SKM-1 treated with dmso at 0.1 percent for 144 hours (cell line): ENCODE measurements around the gene FSHR.

Experiments
- DNase-seq: peaks from one replicate; lab custom pipeline; 2025; ENCODE audit not compliant: unreplicated experiment; lab: John Stamatoyannopoulos, UW

Gene FSHR

DNA sequence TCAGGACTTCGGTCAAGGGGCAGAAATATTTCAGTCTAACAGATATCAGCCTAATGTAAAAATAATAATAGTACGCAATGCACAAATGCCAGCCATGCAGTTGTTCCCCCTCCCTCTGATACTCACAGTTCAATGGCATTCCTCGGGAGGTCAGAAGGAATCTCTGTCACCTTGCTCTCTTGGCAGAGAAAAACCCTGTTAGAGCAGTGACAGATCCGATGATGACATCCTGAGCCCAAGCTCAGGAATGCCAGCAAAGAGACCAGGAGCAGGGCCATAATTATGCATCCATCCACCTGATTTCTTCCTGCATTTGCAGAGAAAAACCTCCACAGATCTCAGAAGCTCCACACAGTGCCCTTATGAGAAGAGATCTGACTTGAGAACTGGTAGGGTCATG is at the start of gene FSHR:
Gene FSHR, minus strand, starts transcription at position 376 of the 400 bp plus-strand sequence. Its CDS starts 98 bp downstream, at position 278.
- no peak for DNase-seq

DNA sequence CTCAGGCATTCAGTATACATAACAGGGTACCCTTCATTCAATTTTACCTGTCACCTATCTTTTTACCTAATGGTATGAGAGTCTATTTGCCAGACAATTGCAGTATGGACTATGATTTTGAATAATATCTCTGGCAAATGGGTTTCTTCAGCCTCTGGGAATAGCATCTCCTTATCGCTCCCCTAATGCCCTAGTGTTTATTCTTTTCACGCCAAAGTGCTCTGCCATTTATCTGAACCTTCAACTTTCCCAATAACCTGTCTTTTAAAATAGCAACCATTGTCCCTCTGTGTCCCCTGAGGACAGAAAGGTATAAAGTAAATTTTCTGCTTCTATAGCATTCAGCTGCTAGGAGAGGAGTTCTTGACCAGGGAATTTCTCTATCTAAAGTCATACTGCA is 45.0 kb upstream of the FSHR start:
- no peak for DNase-seq

DNA sequence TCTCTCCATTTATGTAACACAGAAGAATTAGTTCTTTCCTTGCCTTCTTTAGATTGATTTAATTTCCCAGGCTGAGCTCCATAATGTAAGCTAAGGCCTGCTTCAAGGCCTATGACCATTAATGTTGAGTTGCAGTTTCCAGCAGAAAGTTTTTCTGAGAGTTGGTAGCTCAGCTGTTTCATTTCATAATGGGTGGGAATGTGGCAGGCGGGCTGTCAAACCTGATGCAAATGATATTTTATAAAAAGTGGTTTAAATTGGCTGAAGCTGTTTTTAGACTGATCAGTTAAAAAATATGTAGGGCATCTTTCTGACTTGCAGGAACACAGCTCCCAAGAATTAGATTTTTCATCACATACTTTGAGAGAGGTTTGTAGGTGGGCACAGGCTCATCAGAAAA is 40.4 kb upstream of the FSHR start:
- DNase-seq = no peak

- DNase-seq = no peak
These were observed 37.7 kb upstream of the FSHR start for GRCh38 chr2:49192036-49192435.

DNA sequence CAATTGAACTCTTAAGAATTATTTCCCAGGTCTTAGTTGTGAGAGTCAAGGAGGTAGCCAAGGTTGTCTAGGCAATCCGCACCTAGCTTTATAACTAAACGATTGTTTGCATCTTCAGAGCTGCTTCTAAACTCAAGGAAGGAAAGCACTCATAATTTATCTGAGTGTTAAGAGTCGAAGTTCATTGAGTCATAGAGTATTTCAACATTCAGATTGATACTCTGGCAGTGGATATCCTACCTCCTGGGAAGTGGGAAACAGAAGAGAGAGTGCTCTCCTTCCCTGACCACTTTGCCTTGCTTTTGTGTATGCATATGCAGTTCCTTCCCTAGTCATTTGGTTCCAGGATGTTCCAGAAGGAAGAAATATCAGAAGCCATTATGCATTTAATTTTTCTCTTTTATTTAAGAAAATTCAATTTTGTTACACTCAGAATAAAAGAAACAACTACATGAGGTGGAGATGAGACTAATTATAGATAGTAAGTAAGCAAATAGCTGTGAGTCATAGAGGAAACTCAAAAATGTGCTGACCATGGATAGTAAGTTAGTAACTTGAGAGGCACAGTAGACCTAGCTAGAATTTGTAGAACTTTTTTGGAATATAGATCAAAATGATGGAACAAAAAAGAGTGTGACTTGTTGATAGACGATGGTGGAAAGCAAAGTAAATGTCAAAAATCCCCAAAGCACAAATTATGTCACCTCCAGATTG is 35.4 kb upstream of the FSHR start:
- DNase-seq = no peak

- no peak for DNase-seq
These were observed 31.8 kb upstream of the FSHR start for GRCh38 chr2:49186050-49186648.

- DNase-seq = no peak
These were observed 24.3 kb upstream of the FSHR start for GRCh38 chr2:49178656-49179055.

- no peak for DNase-seq
These were observed 22.9 kb upstream of the FSHR start for GRCh38 chr2:49177194-49177593.

DNA sequence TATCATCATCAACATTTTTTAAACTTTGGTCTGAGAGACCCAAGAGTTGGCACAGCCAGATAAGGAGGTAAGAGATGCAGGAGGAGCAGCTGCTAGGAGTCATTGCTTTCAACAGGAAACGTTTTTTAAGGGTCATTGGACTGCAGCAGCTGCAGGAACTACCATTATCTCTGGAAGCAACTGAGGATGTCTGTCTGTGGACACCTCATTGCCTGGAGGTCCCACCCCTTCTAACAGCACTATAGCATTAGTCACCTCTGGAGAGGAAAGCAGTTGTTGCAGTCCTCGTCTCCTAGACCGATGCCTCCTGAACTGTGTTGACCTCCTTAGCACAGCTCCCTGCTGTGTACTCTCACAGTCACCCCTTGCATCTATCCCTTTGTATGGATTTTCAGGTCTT is 21.5 kb upstream of the FSHR start:
- DNase-seq = no peak

GRCh38 chr2:49174750-49175149 is 20.4 kb upstream of the FSHR start:
- no peak for DNase-seq

DNA sequence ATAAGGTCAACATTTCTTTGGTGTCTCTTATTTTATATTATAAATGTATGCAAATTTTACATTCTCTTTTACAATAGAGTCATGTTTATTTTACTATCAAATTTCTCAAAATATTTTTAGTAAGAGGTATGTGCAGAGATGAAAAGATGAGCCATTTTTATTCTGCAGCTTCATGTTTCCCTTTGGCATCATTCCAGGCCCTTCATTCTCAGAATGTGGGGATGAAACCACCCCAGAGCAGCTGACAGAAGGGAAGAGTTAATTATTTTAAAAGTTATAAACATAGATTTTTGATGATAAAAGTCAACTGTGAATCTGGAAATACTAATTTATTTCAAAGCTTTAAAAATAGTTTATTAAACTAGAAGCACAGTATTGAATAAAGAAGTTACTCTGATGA is 12.8 kb upstream of the FSHR start:
- DNase-seq = no peak

DNA sequence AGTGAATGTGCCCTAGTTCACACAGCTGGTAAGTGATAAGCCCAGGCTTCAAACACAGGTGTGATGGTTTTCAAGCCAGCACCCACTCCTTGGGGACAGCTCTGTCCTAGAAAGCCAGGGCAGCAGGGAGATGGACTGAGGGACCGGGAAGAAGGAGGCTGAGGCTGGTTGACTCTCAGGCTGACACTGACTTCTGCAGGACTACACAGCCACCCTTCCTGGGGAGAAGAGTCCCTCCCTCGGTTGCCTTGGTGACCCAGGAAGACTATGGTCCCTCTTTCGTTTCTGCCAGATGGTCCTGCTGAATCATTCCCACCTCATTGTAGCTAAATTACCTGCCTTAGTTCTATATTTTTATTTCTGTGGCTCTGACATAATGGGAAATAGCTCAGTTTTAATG is 11.3 kb upstream of the FSHR start:
- DNase-seq = no peak

- no peak for DNase-seq
These were observed 10.4 kb upstream of the FSHR start for GRCh38 chr2:49164729-49165128.

DNA sequence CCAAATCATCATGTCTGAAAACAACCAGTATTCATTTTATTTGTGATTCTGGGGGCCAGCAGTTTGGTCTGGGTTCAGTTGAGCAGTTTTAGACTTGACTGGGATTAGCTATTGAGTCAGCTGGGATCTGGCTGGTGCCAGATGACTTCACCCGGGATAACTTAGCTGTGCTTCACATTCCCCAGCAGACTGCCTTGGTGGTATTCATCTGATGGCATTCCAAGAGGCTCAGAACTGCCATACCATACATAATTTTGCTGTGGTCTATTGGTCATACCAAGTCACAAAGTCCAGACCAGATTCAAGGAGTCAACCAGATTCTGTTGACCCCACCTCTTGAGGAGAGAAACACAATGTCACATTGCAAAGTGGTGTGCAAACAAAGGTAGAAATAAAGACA is 7.8 kb upstream of the FSHR start:
- DNase-seq = no peak

GRCh38 chr2:49154891-49155290 is 576 bp upstream of the FSHR start:
- DNase-seq = no peak

- no peak for DNase-seq
These were observed 1.1 kb downstream of the FSHR start for GRCh38 chr2:49153252-49153651.

- no peak for DNase-seq
These were observed 1.5 kb downstream of the FSHR start for GRCh38 chr2:49152824-49153223.

DNA sequence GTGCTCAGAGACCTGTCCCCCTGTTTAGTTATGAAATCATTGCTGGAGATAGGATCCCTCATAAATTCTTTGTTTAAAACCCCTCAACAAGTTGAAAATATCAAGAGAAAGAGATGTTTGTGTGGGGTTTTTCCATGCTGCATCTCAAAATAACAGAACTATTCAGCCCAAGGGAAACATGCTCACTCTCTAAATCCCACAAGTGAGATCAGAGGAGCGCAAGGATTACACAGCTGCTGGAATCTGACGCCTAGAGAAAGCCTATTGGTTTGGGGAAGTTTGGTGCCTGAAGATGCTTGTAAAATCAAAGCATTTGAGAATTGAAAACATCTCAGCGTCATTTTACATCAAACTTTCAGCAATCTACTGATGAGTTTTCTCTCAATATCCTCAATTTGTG is 7.9 kb downstream of the FSHR start:
- DNase-seq = no peak

- no peak for DNase-seq
These were observed 22.5 kb downstream of the FSHR start for GRCh38 chr2:49131801-49132200.

DNA sequence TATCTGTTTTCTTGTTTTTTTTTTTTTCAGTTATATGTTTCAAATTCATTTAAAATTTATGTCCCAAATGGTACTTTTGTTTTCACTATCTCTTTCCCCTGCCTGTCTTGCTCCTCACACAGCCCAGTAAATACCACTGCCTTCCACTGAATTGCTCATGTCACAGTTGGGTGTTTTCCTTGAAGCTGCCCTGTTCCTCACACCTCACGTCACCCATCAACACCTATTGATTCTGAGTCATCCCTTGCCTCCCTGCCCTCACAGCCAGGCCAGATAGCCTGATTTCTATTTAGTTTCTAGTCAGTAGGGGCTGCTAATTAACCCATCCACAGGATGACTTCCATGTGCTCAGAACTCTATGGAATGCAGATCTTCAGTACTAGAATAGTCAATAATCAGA is 25.3 kb downstream of the FSHR start:
- no peak for DNase-seq

GRCh38 chr2:49123600-49123999 is 30.7 kb downstream of the FSHR start:
- no peak for DNase-seq

- no peak for DNase-seq
These were observed 32.2 kb downstream of the FSHR start for GRCh38 chr2:49122107-49122506.

- no peak for DNase-seq
These were observed 41.3 kb downstream of the FSHR start for GRCh38 chr2:49113046-49113445.
